Ecto neural progenitor cell (in vitro differentiated cells): ENCODE results near the gene CADPS2.
"Not testable (repeated sequence)": the region's sequence is repeated elsewhere in the genome, so short reads cannot be mapped to it uniquely, and the experiment has no call there.

Source experiments
- DNase-seq: peaks from one replicate; pipeline ENCODE4 v3.0.0-alpha.2; 2018; ENCODE audit warnings: low spot score

Gene CADPS2

GRCh38 chr7:122290476-122290875 lies 595.8 kb downstream of the CADPS2 start:
- no peak for DNase-seq

- DNase-seq = no peak
These were observed 596.8 kb downstream of the CADPS2 start for GRCh38 chr7:122289426-122289825.

DNA sequence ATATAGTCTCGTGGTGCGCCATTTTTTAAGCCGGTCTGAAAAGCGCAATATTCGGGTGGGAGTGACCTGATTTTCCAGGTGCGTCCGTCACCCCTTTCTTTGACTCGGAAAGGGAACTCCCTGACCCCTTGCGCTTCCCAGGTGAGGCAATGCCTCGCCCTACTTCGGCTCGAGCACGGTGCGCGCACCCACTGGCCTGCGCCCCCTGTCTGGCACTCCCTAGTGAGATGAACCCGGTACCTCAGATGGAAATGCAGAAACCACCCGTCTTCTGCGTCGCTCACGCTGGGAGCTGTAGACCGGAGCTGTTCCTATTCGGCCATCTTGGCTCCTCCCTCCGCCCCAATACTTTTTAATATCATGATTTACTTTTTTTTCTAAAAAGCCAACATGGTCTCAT lies 601.7 kb downstream of the CADPS2 start:
- not testable (repeated sequence) for DNase-seq

- no peak for DNase-seq
These were observed 613.1 kb downstream of the CADPS2 start for GRCh38 chr7:122273117-122273516.

DNA sequence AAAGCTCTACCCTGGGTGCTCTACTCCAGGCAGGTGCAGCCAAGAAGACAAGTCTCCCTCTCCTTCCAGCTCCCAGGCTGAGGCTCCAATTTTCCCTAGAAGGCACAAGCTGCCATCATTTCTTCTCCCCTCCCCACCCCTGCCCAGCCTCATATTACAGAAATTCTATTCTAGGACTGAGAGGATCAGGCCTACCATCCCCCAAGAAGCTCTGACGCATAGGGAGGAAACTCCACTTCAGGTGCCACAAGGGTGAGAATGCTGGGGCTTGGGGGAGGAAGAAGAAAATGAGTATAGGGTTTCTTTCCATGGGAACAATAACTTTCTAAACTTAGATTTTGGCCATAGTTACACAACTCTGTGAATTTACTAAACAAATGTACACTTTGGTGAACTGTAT lies 617.0 kb downstream of the CADPS2 start:
- no peak for DNase-seq
